NCI-H2107 treated with DMSO at 0.1 percent for 48 hours (cell line): Measurements from ENCODE around the gene SLC39A11.
"Not testable (repeated sequence)": the region's sequence is repeated elsewhere in the genome, so short reads cannot be mapped to it uniquely, and the experiment has no call there.

Experiments
- DNase-seq: peaks from one replicate; lab custom pipeline; 2025; ENCODE audit not compliant: unreplicated experiment; lab: John Stamatoyannopoulos, UW

The SLC39A11 gene

GRCh38 chr17:73072219-73072962 is 20.1 kb downstream of the SLC39A11 start:
- DNase-seq: no peak

- DNase-seq: no peak
These were observed 21.2 kb downstream of the SLC39A11 start for GRCh38 chr17:73071066-73071999.

GRCh38 chr17:73069841-73070240 is 22.6 kb downstream of the SLC39A11 start:
- no peak for DNase-seq

- peak; percentile 83 for DNase-seq
These were observed 23.2 kb downstream of the SLC39A11 start for GRCh38 chr17:73069164-73069770.

GRCh38 chr17:73068322-73069153 is 23.9 kb downstream of the SLC39A11 start:
- no peak for DNase-seq

GRCh38 chr17:73067699-73068098 is 24.8 kb downstream of the SLC39A11 start:
- DNase-seq: not testable (repeated sequence)

- no peak for DNase-seq
These were observed 25.4 kb downstream of the SLC39A11 start for GRCh38 chr17:73067075-73067474.

- DNase-seq: no peak
These were observed 26.2 kb downstream of the SLC39A11 start for GRCh38 chr17:73066148-73066884.

GRCh38 chr17:73065376-73065775 is 27.1 kb downstream of the SLC39A11 start:
- DNase-seq: no peak

GRCh38 chr17:73064084-73064938 is 28.2 kb downstream of the SLC39A11 start:
- DNase-seq: no peak

- DNase-seq: no peak
These were observed 29.8 kb downstream of the SLC39A11 start for GRCh38 chr17:73062726-73063125.

- no peak for DNase-seq
These were observed 31.3 kb downstream of the SLC39A11 start for GRCh38 chr17:73061161-73061560.

- DNase-seq: no peak
These were observed 31.8 kb downstream of the SLC39A11 start for GRCh38 chr17:73060721-73061120.

GRCh38 chr17:73059713-73060112 is 32.8 kb downstream of the SLC39A11 start:
- DNase-seq: not testable (repeated sequence)

GRCh38 chr17:73058022-73058421 is 34.5 kb downstream of the SLC39A11 start:
- DNase-seq: no peak

GRCh38 chr17:73057196-73057595 is 35.3 kb downstream of the SLC39A11 start:
- no peak for DNase-seq

- DNase-seq: no peak
These were observed 39.6 kb downstream of the SLC39A11 start for GRCh38 chr17:73052923-73053322.

- no peak for DNase-seq
These were observed 41.7 kb downstream of the SLC39A11 start for GRCh38 chr17:73050797-73051196.

GRCh38 chr17:73048170-73048569 is 44.3 kb downstream of the SLC39A11 start:
- DNase-seq: no peak
